Left colon (tissue), 2 donors: Measurements from ENCODE around the gene GLCCI1. TPM values are rescaled to one million over a fixed set of nuclear protein-coding genes. Genes with fewer than 3 reads are reported as not detected.
"Not testable (repeated sequence)": the region's sequence is repeated elsewhere in the genome, so short reads cannot be mapped to it uniquely, and the experiment has no call there.

ENCODE experiments used
- ATAC-seq: fragments of 200-7000 bp; cut with Tn5 transposase; one replicate; pipeline ENCODE4 v1.9.1; 2020; ENCODE audit warnings: mild to moderate bottlenecking, moderate library complexity
- DNase-seq, 2 donors: peaks; one replicate each; pipeline ENCODE4 v3.0.0-alpha.2; 2020
- intact Hi-C, 2 donors: fragments of 100-400 bp; cut with DNase I in 1 of 2; cut with micrococcal nuclease in 1 of 2; formaldehyde crosslinking; loops; one replicate each; pipeline versions ENCODE4 v1.11.2 to v1.14.0; 2022; cut with DNase I, micrococcal nuclease
- total RNA-seq, 2 donors: library from RNA; stranded (reverse); fragmentation: NEBNext Ultra II Directional; extraction: Animal tissue kit (Norgen Biotek cat#: 25700); gene quantifications; one replicate each; pipeline ENCODE4 v1.2.1, GENCODE V29; 2021
- donor health status: DM: no; HTN: no; CAD: no.
- donor health status: DM: yes; HTN: yes; CAD: no.

The GLCCI1 gene
- total RNA-seq, 2 donors from 2014 or later, result 10.5 to 12.3 TPM

DNA sequence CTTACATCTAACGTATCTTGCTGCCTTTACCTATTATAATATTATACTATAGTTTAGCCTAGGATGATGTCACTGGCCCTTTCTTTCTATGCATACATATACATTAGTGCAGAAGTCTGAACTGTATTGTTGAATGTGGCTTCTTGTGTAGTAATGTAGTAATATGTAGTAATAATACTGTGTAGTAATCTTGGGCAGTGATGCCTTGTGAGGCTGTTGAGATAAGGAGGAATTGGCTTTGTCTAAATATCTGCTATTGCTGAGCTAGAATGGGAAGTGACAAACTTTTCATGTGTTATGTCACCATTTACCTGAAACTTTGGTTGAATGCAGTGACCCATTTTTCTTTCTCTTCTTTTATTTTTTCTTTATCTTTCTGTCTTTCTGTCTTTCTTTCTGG lies 11.0 kb downstream of the GLCCI1 start:
- ATAC-seq (no peak), DNase-seq (no peak)
- intact Hi-C loops, result loop anchor here in 1 of 2 donors (10.0 kb wide), 1 partner anchor 295 kb away; no protein-coding TSS in a partner anchor

DNA sequence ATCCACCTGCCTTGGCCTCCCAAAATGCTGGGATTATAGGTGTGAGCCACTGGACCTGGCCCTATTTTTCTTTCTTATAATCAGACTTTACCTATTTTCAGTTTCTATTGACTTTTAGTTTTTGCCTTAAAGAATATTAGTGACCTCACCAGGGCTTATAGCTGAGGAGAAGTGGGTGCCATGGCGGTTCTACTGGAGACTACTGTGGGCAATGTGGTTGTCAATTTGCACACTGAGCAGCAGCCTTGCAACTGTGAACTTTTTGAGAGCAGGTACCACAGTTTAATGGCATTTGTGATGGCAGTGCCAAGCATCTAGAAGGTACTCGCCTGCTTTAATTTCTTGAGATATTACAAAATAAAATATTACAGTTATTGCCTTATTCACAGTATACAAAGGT lies 11.5 kb downstream of the GLCCI1 start:
- ATAC-seq (no peak), DNase-seq (no peak)
- intact Hi-C loops, result no loop called here

DNA sequence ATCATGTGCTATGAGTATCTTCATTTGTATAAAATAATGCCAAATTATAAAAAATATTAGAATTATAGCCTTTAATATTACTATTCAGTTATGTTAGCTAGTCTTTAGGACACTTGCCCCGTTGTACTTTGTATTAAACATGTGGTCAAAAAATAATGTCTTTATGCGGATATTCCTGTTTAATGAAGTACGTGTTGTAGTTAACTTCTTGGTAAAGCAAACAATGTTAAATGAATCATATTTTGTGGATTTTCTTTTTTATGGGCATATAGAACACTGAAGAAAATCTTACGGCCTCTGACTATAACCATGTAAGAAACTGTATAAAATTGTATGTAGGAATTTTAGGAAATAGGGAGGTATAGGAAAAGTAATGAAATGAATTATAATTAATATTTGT lies 14.3 kb downstream of the GLCCI1 start:
- no peak for ATAC-seq
- DNase-seq, result no peak
- intact Hi-C loops, result no loop called here

DNA sequence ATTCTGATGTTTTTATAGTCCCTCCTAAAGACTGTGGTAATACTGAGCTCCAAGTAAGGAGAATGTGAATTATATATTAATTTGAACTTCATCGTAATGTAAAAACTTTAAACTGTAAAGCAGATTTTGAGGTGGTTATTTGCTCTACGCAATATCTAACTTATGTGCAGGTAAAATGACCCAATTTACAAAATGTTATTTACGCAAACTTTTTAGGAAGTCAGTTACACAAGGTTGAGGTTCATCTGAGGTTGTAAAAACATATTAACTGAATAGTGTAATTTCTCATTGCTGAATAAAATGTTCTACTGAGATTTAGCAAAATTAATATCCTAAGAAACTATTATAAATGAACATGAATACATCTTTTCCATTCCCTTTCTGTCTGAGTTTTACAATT lies 15.8 kb downstream of the GLCCI1 start:
- intact Hi-C loops, result no loop called here
- ATAC-seq, result no peak
- no peak for DNase-seq

DNA sequence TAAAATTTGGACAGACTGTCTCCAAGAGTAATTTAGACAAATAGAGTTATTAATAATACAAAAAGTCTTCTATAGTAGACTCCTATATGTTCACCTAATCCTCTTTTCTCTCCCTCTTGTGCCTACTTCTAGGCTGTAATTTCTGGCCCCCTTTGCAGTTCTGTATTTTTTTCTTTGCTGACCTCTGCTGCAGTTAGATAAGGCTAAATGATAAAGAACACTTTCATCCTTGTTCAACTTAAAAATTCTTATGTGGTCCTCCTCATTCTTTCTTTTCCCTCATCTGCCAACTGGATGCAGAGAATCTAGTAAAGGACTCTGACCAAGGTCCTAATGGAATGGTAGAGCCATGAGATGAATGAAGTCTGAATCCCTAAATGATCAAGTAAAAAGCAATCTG lies 20.1 kb downstream of the GLCCI1 start:
- DNase-seq, result no peak
- no peak for ATAC-seq
- intact Hi-C loops, result no loop called here

DNA sequence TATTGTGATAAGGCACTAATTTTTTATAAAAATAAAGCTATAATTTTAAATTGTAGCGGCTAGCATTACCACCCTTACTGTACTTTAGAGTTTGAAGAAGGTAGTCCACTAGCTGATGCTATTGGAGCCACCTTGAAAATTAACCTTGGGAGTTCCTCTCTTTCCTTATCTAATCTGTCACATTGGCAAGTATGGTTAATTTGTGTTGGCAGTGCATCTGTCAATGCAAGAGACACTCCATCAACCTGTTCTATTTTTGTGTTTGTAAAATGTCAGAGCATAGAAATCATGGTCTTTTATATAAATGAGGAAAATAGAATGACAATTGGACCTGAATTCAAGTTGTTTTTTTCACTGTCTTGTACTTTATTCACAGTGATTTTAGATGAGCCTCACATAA lies 20.5 kb downstream of the GLCCI1 start:
- ATAC-seq (no peak), DNase-seq (no peak)
- intact Hi-C loops, result no loop called here

DNA sequence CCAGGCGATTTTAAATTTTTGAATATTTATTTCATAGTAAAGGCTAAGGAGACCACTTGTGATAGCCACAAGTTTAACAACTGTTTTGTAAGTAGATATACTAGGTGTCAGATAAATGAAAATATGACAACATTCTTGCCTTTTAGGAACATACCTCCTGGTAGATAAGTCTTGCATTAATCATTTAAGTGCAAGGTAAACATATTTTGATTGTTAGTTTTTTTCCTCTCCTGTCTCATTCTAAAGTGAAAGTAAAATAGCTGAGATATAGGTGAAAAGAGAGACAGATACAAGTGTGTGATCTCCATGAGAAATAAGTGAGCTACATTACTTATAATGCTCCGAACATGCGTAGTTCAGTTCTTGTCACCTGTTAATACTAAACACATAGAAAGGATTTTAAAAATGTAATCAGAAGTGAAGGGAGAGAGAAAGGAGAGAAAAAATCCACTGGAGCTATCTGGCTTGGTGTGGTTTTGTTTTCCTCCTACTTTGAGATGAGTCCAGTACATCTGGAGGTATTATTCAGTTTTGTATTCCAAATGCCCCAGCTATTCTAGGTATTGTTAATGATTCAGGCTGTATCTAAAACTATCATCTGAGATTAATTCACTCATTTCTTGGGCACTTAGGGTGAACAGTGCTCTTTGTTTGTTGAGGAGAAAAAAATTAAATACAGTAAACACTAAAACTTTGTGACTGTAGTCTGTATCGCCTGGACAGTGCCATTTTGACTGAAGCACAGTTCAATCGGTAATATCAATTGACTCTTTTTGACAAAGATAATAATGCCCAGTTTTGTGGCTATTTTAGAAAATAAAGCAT lies 21.2 kb downstream of the GLCCI1 start:
- no peak for DNase-seq
- ATAC-seq, result no peak
- intact Hi-C loops, result no loop called here

DNA sequence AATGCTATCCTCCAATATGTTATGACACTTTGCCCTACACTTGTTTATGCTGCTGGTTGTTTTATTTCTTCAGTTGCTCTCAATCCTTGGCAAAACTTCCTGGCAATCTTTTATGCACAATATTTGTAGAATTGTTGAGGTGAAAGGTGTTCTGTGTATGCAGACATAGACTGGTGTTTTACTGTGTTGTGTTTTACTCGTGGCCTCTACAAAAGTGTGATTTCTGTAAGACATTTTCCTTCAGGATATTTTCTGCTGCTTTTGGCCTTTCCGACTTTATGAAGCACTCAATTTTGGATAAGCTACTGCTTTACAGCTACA lies 21.8 kb downstream of the GLCCI1 start:
- DNase-seq (no peak), ATAC-seq (no peak)
- intact Hi-C loops, result no loop called here

DNA sequence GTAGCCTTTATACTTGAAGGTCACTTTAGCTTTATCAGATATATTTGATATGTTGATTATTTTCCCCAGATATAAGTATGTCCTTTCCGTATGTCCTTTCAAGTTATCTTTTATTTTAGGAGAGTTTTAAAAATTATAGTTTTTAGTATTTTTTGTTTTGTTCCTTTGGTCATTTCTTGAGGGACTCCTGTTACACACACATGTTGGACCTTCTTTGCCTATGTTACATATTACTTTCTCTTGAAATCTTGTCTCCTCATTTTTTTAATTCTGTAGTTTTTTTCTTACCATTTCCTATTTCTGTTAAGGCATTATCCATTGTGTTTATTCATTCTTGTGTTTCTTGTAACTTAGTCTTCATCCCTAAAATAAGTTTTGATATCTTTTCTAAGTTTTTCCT lies 23.9 kb downstream of the GLCCI1 start:
- ATAC-seq (no peak), DNase-seq (no peak)
- intact Hi-C loops, result no loop called here

DNA sequence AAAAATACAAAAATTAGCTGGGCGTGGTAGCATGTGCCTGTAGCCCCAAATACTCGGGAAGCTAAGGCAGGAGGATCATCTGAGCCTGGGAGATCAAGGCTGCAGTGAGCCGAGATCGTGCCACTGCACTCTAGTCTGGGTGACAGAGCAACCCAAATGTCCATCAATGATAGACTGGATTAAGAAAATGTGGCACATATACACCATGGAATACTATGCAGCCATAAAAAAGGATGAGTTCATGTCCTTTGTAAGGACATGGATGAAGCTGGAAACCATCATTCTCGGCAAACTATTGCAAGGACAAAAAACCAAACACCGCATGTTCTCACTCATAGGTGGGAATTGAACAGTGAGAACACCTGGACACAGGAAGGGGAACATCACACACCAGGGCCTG lies 26.8 kb downstream of the GLCCI1 start:
- intact Hi-C loops, DNase-seq, ATAC-seq: not testable (repeated sequence)

DNA sequence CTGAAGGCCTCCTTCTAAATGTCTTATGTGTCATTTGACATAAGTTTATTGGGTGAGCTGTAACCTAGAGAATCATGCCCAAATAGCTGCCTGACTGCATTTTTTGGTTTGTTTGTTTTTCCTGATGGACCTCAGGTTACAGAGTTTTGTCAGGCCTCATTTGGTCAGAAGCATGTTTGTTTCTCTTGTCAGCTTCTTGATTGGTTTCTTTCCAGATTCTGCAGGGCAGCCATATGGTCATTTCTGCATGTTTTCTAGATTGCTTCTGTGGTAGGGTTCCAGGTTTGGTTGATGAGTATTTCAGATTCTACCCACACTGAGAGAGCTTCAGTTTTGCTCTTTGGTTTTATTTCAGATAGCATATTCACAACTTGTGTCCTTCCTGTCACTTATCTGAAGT lies 28.0 kb downstream of the GLCCI1 start:
- no peak for DNase-seq
- ATAC-seq, result no peak
- intact Hi-C loops, result no loop called here

DNA sequence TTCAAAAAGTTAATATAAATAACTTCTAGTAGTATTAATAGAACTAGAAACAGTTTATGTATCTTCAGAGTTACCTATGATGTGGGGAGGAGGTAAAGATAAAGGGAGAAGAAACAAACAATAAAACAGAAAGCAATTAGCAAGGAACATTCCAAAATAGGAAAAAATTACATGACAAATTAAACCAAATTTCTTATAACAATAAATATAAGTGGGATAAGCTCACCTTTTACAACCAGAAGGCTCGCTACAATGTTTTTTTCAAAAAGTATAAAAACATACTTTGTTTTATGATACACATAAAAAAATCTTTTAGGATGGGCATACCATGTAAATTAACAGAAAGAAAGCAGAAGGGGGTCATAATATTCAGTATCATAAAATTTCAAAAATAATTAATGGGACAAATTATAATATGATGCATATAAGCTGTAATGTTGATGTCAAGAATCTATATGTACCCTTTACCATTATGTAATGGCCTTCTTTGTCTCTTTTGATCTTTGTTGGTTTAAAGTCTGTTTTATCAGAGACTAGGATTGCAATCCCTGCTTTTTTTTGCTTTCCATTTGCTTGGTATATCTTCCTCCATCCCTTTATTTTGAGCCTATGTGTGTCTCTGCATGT lies 31.8 kb downstream of the GLCCI1 start:
- DNase-seq (no peak), ATAC-seq (no peak)
- intact Hi-C loops, result no loop called here

DNA sequence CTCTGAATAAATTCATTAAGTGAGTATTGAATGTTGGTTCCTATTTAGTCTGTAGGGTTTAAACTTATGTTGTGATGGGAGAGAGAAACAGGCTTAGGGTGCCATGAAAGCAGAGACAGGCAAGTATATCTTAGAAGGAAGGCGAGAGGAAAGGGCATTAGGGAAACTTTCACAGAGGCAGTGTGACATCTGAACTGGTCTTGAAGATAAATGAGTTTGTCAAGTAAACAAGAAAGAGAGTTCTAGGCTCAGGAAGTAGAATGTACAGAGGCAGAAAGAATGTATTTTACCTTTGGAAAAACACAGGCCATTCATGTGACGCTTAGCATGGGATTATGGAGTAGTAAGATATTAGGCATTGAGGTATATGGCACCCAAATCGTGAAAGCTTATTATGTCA lies 34.5 kb downstream of the GLCCI1 start:
- no peak for ATAC-seq
- intact Hi-C loops, result no loop called here

DNA sequence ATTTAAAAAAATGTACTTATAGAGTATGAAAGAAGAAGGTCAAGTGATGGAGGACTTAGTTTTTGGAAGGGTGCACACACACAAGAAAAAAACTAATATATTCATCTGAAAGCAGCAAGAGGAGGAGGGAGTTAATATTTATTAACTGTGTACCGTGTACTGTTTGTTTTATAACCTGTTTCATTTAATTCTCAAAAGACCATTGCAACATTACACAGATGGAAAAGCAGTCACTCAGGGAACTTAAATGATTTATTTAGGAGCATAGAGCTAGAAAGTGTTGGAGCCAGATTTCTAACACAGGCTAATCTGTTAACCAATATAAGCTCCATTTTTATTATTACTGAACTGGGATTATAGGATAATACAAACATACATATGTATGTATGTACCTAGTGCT lies 36.7 kb downstream of the GLCCI1 start:
- intact Hi-C loops, result no loop called here
- no peak for DNase-seq
- no peak for ATAC-seq

More for the DNA sequence above, 34.5 kb downstream of the GLCCI1 start:
- no peak for DNase-seq

DNA sequence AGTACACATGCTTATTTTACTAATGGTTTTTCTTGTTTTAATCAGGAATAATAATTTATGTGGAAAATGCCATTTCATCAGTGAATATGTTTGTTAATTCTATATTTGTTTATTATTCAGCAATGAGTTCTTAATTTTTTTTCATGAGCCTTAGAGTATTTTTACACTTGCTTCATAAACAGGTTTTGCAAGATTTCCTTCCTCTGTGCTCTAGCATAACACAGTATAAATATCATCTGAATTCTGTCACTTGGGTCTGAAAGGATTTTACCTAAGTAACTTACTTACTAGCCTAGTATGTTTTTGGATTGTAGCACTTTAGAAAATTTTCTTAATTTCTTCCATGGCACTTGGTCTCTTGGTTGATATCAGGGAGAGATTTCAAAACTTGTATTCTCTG lies 45.8 kb downstream of the GLCCI1 start:
- no peak for ATAC-seq

DNA sequence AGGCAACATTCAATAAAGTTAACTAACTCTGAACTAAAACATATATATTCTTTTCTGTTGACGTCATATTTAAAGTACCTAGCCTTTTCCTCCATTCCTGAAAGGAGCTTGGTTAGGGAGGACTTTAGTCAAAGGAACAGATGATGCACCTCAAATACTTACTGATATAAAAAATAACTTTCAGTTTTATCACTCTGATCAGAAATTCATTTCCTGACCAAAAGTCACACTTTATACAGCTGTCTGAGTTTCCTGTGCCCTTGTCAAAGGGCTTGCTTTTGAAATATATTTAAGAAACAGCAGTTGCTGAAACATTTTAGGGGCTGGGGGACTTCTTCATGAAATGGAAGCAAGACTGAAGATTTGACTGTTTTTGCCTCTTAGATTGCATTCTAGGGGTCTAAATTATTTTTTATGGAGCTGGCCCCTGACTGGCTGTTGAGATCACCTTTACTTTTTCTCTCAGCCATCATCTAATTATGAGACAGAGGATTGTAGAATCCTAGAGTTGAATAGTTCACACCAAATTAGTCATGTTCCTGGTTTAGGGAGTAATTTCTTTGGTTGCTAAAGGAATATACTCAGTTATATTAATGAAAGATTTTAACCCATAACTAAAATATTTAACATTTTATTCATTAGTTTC lies 46.6 kb downstream of the GLCCI1 start:
- DNase-seq (no peak), ATAC-seq (no peak)
- intact Hi-C loops, result no loop called here

More for the DNA sequence above, 45.8 kb downstream of the GLCCI1 start:
- no peak for DNase-seq
- intact Hi-C loops, result no loop called here

DNA sequence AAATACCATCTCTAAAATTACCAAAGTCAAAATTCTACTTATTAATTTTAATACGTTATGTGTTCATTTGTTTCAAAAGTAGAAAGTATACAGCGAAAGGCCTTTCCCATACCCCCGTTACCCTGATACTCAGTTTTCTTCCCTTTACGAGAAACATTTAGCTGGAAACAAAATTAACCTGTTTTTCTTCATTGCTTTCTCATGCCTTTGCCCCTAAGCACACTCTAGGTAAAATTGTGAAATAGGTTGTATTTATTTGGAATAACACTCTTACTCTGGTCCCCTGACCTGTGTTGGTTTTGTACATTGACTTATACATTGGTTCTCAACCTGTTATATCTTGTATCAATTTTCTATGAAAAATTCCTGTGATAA lies 47.1 kb downstream of the GLCCI1 start:
- intact Hi-C loops, result no loop called here
- no peak for ATAC-seq

DNA sequence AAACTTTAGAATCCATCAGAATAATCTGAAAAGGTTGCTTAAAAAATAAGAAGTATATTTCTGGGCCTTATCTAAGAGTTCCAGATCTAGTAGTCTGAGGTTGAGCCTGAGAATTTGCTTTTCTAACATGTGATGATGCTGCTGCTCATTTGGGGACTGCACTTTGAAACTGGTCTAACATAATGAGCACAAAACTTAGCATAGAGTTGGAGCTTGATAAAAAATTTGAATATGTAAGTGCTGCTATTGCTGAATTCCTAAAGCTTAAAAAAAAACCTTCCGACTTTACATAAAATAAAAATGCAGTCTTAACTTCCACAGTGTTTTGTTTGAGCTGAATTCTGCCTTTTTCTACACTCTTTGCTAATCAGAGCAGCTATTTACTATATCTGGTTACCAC lies 48.8 kb downstream of the GLCCI1 start:
- intact Hi-C loops, result no loop called here
- ATAC-seq (no peak), DNase-seq (no peak)

More for the DNA sequence above, 47.1 kb downstream of the GLCCI1 start:
- DNase-seq, result no peak

DNA sequence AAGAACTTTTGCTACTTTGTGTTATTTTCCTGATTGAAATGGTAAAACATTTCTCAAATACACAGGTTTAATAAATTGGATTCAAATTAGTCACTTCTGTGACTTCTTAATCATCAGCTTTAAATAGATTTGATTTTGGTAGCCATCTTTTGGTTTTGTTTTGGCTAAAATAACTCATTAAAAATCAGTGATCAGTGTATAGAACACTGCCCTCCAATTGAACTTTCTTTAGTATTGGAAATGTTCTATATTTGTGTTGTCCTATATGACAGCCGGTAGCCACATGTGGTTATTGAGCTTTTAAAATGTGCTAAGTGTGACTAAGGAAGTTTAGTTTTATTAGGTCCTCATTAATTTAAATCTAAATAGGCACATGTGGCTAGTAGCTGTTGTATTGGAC lies 50.4 kb downstream of the GLCCI1 start:
- intact Hi-C loops, result no loop called here
- DNase-seq (no peak), ATAC-seq (no peak)

DNA sequence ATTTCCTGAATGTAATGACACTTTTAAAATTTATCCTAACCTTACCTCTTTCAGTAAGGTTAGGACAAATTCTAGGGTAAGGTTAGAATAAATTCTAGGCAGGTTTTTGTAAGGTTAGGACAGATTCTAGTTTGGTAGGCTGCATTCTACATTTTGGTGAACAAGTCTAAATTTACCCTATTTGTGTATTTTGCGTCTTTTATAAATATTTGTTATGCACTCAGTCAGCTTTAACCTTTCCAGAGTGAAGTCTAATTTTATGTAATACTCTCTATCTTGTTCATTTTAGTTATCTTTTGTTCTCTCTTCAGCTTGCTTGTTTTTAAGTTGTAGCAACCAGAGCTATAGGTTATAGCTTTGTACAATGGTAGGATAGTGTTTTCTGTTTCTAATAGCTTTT lies 54.0 kb downstream of the GLCCI1 start:
- ATAC-seq, result no peak
- DNase-seq, result no peak
- intact Hi-C loops, result no loop called here
